Retina (tissue), 1 donor: ENCODE data around the gene VDAC1.
"Not testable (repeated sequence)": the region's sequence is repeated elsewhere in the genome, so short reads cannot be mapped to it uniquely, and the experiment has no call there.

Source experiments
- DNase-seq: peaks from one replicate; pipeline ENCODE4 v3.0.0-alpha.2; 2016

VDAC1 gene

DNA sequence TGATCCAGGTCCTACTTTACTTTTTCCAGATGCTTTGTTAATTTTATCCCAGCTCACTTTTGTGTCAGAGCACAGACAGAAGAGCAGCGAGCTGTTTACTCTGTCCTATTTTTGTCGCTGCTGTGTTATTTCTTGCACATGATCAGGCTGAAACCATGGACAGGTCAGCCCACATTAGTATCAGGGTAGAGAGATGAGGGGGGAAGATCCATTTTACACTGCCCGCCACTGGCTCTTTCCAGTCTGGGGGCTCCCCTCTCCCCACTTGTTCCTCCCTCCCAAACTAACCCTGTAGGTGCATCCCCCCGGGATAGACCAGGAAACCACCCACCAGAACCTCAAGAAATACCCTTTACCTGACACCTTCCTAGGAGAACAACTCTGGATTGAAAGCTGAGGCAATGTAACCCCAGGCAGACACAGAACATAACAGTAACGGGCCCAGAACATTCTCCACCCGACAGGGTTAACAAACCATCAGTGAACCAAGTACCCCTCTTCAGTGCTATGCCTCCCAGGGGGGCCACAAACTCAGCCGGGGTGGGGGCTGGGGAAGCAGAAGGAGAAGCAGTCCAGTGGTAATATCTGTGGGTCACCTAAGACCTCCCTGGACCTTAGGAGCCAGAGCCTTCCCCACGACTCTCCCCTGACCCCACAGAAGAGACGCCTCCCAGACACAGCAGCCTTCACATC is 10.3 kb downstream of the VDAC1 start:
- peak; percentile 44 for DNase-seq

- DNase-seq, result no peak
Observed at GRCh38 chr5:133993185-133993936, 11.4 kb downstream of the VDAC1 start.

DNA sequence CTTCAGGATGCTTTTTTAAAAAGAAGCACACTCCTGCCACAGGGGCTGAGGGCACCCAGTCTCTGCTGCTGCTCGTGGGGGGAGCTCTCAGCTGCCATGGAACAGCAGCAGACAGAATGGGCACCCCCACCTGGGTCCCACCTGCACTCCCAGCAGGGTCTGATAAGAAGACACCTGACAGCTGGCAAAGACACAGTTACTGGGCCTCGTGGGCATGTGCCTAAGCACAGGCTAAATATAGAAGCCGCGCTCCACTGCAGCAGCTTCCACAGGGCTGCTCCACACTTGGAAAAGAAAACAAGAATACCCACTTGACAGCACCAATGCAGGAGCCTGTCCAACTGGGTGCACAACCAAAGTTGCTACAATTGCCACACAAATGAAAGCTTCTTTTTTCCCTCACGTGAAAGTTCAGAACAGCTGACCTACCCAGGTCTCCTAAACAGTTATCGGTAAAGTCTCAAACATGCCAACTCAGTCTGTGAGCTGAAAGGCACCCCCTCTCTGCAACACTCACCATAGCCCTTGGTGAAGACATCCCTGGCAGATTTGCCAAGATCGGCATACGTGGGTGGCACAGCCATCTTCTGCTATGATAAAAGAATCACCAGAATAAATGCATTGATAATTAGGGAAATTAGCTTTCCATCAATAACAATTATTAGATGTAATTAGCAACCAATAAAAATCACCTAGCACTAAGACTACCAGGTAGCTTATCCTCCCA is 12.2 kb downstream of the VDAC1 start:
- DNase-seq, result no peak

DNA sequence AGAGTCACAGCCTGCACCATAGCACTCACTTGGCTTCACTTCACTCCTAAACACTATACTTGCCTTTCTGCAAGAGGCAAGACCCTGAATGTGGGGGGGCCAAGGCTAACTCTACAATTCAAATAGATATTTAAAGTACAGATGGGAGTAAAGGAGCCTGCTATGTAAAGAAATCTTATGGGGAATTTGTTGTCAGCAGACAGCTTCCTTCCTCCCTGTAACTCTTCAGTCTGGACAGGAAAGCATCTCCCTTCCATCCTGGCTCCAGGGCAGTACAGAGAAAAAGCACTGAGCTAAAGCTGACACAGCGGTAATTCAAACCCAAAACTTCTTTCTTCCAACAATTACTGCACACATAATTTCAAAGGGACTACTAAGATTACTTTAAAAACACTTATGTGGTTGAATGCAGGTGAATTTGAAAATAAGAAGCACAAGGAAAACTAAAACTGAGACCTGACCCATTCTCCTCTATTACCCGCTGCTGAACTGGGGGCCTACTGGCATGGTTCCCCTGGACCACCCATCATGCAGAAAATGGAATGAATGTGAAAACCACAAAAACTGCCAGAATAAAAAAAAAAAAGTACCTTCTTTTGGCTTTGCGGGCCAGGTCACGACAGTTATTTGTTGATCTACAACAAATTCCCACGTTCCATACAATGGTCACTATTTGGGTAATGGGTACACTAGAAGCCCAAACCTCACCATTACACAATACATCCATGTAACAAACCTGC is 13.4 kb downstream of the VDAC1 start:
- no peak for DNase-seq

GRCh38 chr5:133990396-133990795 is 14.4 kb downstream of the VDAC1 start:
- DNase-seq, result no peak

DNA sequence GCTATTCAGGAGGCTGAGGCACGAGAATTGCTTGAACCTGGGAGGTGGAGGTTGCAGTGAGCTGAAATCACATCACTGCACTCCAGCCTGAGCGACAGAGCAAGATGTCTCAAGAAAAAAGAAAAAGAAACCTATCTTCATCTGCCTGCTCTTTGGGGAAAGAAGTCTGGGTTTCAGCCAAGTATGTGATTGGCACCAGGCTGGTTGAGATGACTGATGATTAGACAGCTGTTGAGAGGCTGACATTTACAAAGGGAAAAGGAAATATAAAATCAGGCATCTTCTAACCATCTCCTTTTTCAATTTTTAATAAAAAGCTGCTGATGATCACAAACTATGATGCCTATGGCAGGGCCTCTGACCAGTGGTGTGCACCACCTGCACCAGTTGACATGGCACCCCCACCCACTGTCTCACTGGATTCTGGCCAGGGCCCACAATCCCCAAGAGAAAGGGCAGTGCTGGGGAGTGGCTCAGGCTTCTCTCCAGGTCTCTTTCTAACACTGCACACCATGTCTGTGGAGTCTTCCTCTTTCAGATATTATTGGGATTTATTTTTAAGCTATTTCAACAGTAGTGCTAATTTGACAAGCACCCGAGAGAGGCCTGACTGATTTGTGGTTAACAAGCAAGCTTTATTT is 19.1 kb downstream of the VDAC1 start:
- DNase-seq, result no peak

DNA sequence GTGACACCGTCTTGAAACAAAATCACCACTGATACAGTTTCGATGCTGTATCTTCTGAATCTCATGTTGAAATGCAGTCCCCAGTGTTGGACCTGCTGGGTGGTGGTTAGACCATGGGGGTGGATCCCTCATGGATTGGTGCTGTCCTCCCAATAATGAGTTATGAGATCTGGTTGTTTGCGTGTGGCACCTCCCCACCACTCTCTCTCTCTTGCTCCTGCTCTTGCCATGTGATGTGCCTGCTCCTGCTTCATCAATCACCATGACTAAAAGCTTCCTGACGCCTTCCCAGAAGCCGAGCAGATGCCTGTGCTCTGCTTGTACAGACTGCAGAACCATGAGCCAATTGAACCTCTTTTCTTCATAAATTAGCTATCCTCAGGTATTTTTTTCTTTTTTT is 21.1 kb downstream of the VDAC1 start:
- DNase-seq, result no peak

DNA sequence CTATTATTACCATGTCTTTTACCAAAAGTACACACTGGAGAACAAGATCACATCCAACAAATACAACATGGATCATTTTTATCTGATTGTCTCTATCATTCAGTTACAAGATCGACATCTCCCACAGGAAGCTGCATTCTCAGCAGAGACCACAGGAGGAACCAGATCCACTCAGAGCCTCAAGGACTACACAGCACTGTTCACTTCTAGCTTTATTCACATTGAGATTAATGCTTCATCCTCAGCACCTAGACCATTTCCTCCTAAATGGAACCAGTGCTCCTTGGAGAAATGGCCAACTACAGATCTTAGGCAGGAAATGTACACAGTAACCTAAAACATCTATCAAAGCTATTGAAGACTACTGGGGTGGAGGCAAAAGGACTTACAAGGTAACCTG is 23.1 kb downstream of the VDAC1 start:
- DNase-seq, result no peak

- no peak for DNase-seq
Observed at GRCh38 chr5:133980652-133981051, 24.1 kb downstream of the VDAC1 start.

DNA sequence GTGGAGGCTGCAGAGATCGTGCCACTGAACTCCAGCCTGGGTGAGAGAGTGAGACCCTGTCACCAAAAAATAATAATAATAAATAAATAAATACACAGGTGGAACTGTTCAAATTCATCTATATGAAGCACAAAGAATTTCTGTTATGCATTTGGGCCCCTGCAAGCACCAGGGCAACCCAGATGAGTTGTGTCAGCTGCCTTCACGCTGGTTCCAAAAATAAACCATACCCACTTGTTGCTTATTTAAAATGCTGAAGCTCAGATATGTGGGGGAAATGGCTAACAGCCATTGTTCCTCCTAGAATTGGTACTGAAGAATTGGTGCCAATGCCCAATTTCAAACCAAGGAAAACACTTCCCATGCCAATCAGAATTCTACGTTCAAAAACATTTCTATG is 25.8 kb downstream of the VDAC1 start:
- no peak for DNase-seq

GRCh38 chr5:133977858-133978257 is 26.9 kb downstream of the VDAC1 start:
- DNase-seq, result no peak

- DNase-seq, result no peak
Observed at GRCh38 chr5:133977161-133977787, 27.5 kb downstream of the VDAC1 start.

GRCh38 chr5:133975546-133975945 is 29.2 kb downstream of the VDAC1 start:
- not testable (repeated sequence) for DNase-seq

DNA sequence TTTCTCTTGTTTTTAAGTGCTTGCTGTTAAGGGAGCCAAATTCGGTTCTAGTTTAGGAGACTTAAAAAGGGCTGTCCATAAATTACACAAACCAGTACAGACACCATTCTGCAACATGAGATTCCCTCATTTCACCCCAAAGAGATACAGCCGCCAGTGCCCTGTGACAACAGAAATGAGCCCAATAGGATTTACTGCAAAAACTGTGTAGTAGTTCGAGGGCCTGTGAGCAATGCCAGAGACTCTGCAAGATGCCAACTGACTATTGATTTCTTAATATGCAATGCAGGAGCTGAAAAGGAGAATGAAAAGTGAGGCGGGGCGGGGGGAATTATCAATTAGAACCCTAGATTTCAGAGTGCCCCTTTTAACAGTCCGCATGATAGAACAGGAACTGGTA is 30.6 kb downstream of the VDAC1 start:
- no peak for DNase-seq

GRCh38 chr5:133970325-133970909 is 34.4 kb downstream of the VDAC1 start:
- DNase-seq, result no peak

- DNase-seq, result no peak
Observed at GRCh38 chr5:133969654-133970324, 35.0 kb downstream of the VDAC1 start.

GRCh38 chr5:133968204-133968980 is 36.4 kb downstream of the VDAC1 start, which contains the start of gene C5orf15:
Gene C5orf15 (minus strand): TSS chr5:133968625. CDS start chr5:133968584, 41 bp downstream.
- peak; percentile 96 for DNase-seq

GRCh38 chr5:133967698-133968203 is 37.0 kb downstream of the VDAC1 start:
- DNase-seq, result no peak

GRCh38 chr5:133967124-133967523 is 37.7 kb downstream of the VDAC1 start:
- DNase-seq, result no peak

DNA sequence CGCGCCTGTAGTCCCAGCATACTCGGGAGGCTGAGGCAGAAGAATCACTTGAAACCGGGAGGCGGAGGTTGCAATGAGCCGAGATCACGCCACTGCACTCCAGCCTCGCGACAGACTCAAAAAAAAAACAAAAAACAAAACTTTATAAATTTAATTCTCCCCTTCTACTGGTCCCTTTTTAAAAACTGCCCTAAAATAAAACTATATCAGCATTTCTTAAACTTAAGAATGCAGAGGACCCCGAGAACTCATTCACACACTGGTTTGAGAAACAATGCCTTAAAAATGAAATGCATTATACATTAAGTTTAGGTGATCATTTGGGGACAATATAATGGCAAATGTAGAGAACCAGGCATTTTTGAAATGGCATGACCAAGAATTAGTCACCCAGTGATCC is 38.7 kb downstream of the VDAC1 start:
- no peak for DNase-seq
